ENCODE results near the gene KIAA1217.
"Not testable (repeated sequence)": the region's sequence is repeated elsewhere in the genome, so short reads cannot be mapped to it uniquely, and the experiment has no call there.

The KIAA1217 gene

GRCh38 chr10:24288581-24288980, 79.6 kb downstream of the KIAA1217 start:
- DNase-seq (ENCODE audit: low spot score), result no peak

- DNase-seq (ENCODE audit: low spot score), result no peak
These were observed 80.3 kb downstream of the KIAA1217 start for GRCh38 chr10:24289235-24289634.

- DNase-seq (ENCODE audit: low spot score), result no peak
These were observed 83.7 kb downstream of the KIAA1217 start for GRCh38 chr10:24292304-24293293.

- DNase-seq (ENCODE audit: low spot score), result no peak
These were observed 90.8 kb downstream of the KIAA1217 start for GRCh38 chr10:24299578-24300260.

GRCh38 chr10:24303522-24304310, 94.8 kb downstream of the KIAA1217 start:
- no peak for DNase-seq (ENCODE audit: low spot score)

GRCh38 chr10:24305551-24306506, 96.9 kb downstream of the KIAA1217 start:
- no peak for DNase-seq (ENCODE audit: low spot score)

- DNase-seq (ENCODE audit: low spot score), result no peak
These were observed 97.6 kb downstream of the KIAA1217 start for GRCh38 chr10:24306507-24306875.

GRCh38 chr10:24307116-24307515, 98.2 kb downstream of the KIAA1217 start:
- DNase-seq (ENCODE audit: low spot score), result no peak

- DNase-seq (ENCODE audit: low spot score), result no peak
These were observed 99.0 kb downstream of the KIAA1217 start for GRCh38 chr10:24307696-24308485.

GRCh38 chr10:24310104-24310503, 101.2 kb downstream of the KIAA1217 start:
- no peak for DNase-seq (ENCODE audit: low spot score)

- no peak for DNase-seq (ENCODE audit: low spot score)
These were observed 103.0 kb downstream of the KIAA1217 start for GRCh38 chr10:24311888-24312287.

- no peak for DNase-seq (ENCODE audit: low spot score)
These were observed 104.3 kb downstream of the KIAA1217 start for GRCh38 chr10:24313283-24313682.

GRCh38 chr10:24315211-24315610, 106.3 kb downstream of the KIAA1217 start:
- DNase-seq (ENCODE audit: low spot score), result no peak

GRCh38 chr10:24318517-24318916, 109.6 kb downstream of the KIAA1217 start:
- DNase-seq (ENCODE audit: low spot score), result no peak

- no peak for DNase-seq (ENCODE audit: low spot score)
These were observed 111.4 kb downstream of the KIAA1217 start for GRCh38 chr10:24320373-24320772.

- DNase-seq (ENCODE audit: low spot score), result no peak
These were observed 115.7 kb downstream of the KIAA1217 start for GRCh38 chr10:24324651-24325050.

GRCh38 chr10:24331457-24331856, 122.5 kb downstream of the KIAA1217 start:
- no peak for DNase-seq (ENCODE audit: low spot score)

- no peak for DNase-seq (ENCODE audit: low spot score)
These were observed 124.8 kb downstream of the KIAA1217 start for GRCh38 chr10:24333736-24334135.

- DNase-seq (ENCODE audit: low spot score), result no peak
These were observed 125.5 kb downstream of the KIAA1217 start for GRCh38 chr10:24334279-24334939.

GRCh38 chr10:24337723-24338122, 128.8 kb downstream of the KIAA1217 start:
- DNase-seq (ENCODE audit: low spot score), result not testable (repeated sequence)

Measured in CD4-positive, alpha-beta T cell treated with Interleukin-15 for 4 hours (primary cell).